ENCODE measurements around the gene NOXO1. TPM values are rescaled to one million over a fixed set of nuclear protein-coding genes. Genes with fewer than 3 reads are reported as not detected.

NOXO1 gene
- total RNA-seq, 2 experiments from 2014 or later = 0.31 TPM; not detected in 1

DNA sequence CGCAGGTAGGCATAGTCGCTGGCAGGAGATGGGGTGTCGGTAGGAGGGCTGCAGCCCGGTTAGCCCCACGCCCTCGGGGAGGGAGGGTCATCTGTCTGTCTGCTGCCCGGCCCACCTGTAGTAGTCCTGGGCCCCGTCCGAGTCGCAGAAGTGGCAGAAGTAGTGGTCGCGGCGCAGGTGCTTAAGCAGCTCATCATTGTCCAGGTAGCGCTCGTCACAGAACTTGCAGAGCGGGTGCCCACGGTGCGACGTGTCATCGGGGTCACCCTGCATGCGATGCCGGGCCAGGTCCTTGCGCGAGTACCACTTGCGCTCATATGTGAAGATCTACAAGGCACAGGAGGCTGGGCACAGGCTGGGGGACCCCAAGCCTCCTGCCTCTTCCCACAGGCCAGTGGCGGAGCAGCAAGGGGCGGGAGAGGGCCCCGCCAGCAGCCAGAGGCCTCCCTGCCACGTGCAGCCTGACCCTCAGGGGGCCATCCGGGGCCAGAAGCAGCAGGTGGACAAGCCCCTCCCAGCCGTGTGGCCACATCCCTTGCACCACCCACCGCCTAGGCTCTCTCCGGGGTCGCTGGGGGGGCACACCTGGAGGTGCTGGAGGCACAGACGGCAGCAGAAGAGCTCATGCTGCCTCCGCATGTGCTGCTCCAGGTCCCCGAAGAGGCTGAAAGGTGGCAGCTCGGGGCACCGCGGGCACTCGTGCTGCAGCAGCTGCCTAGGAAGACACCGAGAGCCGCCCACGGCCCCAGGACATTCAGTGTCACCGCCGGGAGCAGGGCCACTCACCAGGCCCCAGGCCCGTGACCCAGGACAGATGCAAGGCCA is 21.3 kb upstream of the NOXO1 start:
- TF ChIP-seq, protein P1, sequence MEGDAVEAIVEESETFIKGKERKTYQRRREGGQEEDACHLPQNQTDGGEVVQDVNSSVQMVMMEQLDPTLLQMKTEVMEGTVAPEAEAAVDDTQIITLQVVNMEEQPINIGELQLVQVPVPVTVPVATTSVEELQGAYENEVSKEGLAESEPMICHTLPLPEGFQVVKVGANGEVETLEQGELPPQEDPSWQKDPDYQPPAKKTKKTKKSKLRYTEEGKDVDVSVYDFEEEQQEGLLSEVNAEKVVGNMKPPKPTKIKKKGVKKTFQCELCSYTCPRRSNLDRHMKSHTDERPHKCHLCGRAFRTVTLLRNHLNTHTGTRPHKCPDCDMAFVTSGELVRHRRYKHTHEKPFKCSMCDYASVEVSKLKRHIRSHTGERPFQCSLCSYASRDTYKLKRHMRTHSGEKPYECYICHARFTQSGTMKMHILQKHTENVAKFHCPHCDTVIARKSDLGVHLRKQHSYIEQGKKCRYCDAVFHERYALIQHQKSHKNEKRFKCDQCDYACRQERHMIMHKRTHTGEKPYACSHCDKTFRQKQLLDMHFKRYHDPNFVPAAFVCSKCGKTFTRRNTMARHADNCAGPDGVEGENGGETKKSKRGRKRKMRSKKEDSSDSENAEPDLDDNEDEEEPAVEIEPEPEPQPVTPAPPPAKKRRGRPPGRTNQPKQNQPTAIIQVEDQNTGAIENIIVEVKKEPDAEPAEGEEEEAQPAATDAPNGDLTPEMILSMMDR (IDR thresholded peaks at IDR 0.05) = no peak
- Mint-ChIP-seq H3K4me1 (ENCODE audit: low read depth) (peaks cover 26% of the 10 kb centered on the region), H3K36me3 (ENCODE audit: low read depth) (peaks cover 35% of the 10 kb centered on the region), H3K9me3 (no peaks in the 10 kb centered on the region), H3K27ac (no peak overlapping the region), H3K4me3 (no peak overlapping the region), H3K27me3 (no peaks in the 10 kb centered on the region)
- intact Hi-C loops (cut with micrococcal nuclease) = no loop called here
- ATAC-seq (no peak), DNase-seq (no peak)
- ChIA-PET CTCF (interaction anchor here (1.0 to 4.6 kb wide), 7 partner anchors 7 to 151 kb away, joined by 3 to 34 read pairs (median 12); partner anchors contain the start of genes NPW and PKD1), POLR2A (interaction anchor here (0.9 to 1.9 kb wide), 4 partner anchors 9 to 152 kb away, joined by 3 to 7 read pairs (median 4); partner anchors contain the start of genes RPS2 and TRAF7)

DNA sequence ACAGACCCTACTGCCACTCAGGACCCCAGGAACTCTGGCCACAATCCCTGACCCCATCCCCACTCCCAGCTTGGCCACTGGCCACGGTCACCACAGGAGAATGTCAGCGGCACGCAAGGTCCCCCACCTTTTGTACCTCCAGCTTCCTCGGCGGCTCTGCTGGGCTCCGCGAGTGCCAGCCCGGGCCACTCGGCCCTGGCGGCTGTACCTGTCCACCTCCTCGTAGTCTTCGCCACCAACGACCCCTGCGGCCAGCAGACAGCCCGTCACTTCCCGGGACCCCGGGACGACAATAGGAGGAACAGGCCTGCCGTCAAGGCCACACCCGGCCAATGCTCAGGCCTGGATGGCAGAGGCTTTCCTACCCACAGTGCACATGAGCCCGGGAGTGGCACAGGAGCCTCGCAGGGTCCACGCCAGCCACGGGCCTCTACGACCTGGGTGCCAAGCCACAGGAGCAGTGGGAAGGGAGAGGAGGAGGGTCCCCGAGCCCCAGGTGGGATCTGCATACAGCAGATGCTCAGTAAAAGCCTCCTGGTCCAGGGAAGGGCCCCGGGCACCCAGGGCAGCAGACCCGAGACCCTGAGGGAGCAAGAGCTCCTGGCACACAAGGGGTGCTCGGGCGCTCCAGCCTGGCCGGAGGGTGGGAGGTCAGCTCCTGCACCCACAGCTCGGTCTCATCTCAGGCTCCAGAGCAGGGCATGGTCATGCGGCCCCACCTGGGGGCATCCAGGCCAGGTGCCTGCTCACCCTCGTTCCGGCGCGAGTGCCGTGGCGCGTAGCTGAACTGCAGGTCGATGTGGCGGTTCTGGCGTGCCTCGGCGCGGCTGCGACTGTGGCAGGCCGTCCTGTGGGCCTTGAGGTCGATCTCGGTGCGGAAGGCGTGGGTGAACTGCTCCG is 20.4 kb upstream of the NOXO1 start:
- H3K27ac Mint-ChIP-seq = no peak overlapping the region
- DNase-seq (no peak), ATAC-seq (no peak)
- POLR2A ChIA-PET = interaction anchor here (1.0 to 1.8 kb wide), 4 partner anchors 9 to 153 kb away, joined by 3 to 4 read pairs (median 4); partner anchors contain the start of gene TRAF7
- H3K4me3 Mint-ChIP-seq = no peak overlapping the region
- CTCF ChIA-PET = interaction anchor here (4.6 kb wide), 1 partner anchor 9 kb away, joined by 34 read pairs; no protein-coding TSS in a partner anchor
- intact Hi-C loops (cut with micrococcal nuclease) = no loop called here
- peaks cover 23% of the 10 kb centered on the region for H3K4me1 Mint-ChIP-seq (ENCODE audit: low read depth)
- TF ChIP-seq, protein P1 (IDR thresholded peaks at IDR 0.05) = no peak
- no peaks in the 10 kb centered on the region for H3K9me3 Mint-ChIP-seq
- peaks cover 31% of the 10 kb centered on the region for H3K36me3 Mint-ChIP-seq (ENCODE audit: low read depth)
- H3K27me3 Mint-ChIP-seq = no peaks in the 10 kb centered on the region

DNA sequence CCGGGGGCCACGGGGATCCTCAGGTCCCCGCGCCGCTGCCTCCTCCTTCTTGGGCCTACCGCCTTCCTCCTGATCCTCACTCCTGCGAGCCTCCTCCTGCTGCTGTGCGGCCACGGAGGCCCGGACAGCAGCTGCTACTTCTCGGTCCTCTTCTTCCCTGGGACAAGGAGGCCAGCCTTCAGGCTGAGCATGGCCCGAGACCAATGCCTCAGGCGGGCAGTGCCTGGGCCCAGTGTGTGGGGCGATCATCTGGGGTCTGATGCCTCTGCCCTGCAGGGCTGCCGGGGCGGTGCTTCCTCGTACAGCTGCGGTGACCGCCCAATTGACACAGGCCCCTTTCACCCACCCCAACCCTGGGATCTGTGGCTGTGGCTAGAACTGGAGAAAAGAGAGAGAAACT is 19.8 kb upstream of the NOXO1 start:
- no peak for DNase-seq
- Mint-ChIP-seq H3K27me3 (no peaks in the 10 kb centered on the region), H3K9me3 (no peaks in the 10 kb centered on the region), H3K4me1 (ENCODE audit: low read depth) (peaks cover 23% of the 10 kb centered on the region), H3K36me3 (ENCODE audit: low read depth) (peaks cover 27% of the 10 kb centered on the region), H3K4me3 (no peak overlapping the region), H3K27ac (no peak overlapping the region)
- intact Hi-C loops (cut with micrococcal nuclease) = no loop called here
- POLR2A ChIA-PET = interaction anchor here (0.9 to 1.8 kb wide), 4 partner anchors 10 to 154 kb away, joined by 3 to 4 read pairs (median 3); partner anchors contain the start of gene TRAF7
- ATAC-seq = no peak
- TF ChIP-seq, protein P1 (IDR thresholded peaks at IDR 0.05) = no peak
- CTCF ChIA-PET = no interaction called here

DNA sequence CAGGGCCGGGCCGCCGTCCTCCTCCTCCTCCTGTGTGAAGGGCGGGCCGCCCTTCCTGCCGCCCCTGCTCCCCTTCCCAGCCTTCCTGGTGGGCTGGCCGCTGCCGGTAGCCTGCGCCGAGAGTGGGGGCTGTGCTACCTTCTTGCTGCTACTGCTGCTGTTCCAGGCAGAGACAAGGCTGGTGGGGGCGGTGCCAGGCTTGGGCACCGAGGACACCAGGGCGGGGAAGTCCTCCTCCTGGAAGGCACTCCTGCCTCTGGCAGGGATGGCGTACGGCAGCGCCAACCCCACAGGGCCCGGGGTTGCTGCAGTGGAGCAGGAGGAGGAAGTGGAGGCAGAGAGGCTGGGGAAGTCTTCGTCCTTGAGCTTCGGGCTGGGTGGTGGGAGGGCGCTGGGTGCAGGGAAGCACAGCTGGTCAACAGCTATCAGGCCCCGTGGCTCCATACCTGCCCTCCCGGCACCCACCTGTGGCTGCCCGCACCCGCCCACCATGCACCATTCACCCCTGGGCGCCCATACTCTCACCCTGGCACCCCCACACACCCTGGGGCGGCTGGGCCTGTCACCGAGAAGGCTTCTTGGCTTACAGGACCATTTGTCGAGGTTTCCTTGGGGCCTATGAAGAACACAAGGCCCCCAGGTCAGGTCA is 18.7 kb upstream of the NOXO1 start:
- ChIA-PET CTCF (no interaction called here), POLR2A (interaction anchor here (0.9 to 1.8 kb wide), 3 partner anchors 11 to 155 kb away, joined by 3 to 4 read pairs (median 3); partner anchors contain the start of gene TRAF7)
- no peak overlapping the region for H3K27ac Mint-ChIP-seq
- ATAC-seq (no peak), DNase-seq (no peak)
- H3K27me3 Mint-ChIP-seq = no peaks in the 10 kb centered on the region
- peaks cover 29% of the 10 kb centered on the region for H3K36me3 Mint-ChIP-seq (ENCODE audit: low read depth)
- intact Hi-C loops (cut with micrococcal nuclease) = no loop called here
- H3K4me1 Mint-ChIP-seq (ENCODE audit: low read depth) = peaks cover 14% of the 10 kb centered on the region
- no peak overlapping the region for H3K4me3 Mint-ChIP-seq
- H3K9me3 Mint-ChIP-seq = no peaks in the 10 kb centered on the region
- TF ChIP-seq, protein P1 (IDR thresholded peaks at IDR 0.05) = no peak

All from activated CD8-positive, alpha-beta T cell treated with anti-CD3 and anti-CD28 coated beads for 36 hours (primary cell).